Embryonic facial prominence (tissue), 1 donor: ENCODE results near the gene ENPP3.

ENCODE experiments used
- DNase-seq: peaks from one replicate; pipeline ENCODE4 v3.0.0-alpha.2; 2016; ENCODE audit errors: extremely low spot score

The ENPP3 gene

GRCh38 chr6:131642987-131643611 lies 6.0 kb downstream of the ENPP3 start:
- DNase-seq: no peak

- no peak for DNase-seq
These were observed 6.9 kb downstream of the ENPP3 start for GRCh38 chr6:131643855-131644460.

DNA sequence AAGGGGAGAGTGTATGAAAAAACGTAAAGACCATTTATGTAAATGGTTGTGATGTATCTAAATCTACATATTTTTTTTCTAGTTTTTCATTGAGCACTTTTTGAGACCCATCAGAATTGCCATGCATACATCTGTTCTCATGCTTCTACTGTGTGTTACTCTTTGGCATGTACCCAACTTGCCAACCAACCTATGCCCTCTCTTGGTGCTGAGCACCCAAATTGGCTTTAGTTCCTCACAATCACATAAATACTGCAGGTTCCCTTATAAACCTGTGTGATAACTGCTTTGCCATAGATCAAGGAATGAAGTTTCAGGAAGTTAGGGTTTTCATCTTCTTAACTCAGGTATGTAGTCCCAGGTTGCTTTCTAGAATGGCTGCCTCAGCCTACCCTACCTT lies 7.8 kb downstream of the ENPP3 start:
- DNase-seq: no peak

DNA sequence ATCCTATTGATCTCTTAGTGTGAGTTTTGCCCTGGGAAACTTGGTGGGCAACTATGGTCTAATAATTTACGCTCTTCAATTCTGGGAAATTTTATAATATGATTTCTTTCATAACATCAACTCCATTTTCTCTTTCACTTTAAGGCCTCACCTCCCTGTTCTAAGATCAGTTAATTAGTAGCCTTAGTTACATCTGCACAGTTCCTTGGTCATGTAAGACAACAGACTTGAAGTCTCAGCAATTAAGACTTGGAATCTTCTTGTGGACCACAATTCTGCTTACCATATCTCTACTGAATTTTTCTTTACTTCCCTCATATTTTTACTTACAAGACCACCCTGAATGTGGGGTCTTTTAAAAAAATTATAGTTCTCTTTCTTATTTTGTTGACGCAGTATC lies 8.7 kb downstream of the ENPP3 start:
- DNase-seq: no peak

GRCh38 chr6:131646249-131646670 lies 9.2 kb downstream of the ENPP3 start:
- no peak for DNase-seq

DNA sequence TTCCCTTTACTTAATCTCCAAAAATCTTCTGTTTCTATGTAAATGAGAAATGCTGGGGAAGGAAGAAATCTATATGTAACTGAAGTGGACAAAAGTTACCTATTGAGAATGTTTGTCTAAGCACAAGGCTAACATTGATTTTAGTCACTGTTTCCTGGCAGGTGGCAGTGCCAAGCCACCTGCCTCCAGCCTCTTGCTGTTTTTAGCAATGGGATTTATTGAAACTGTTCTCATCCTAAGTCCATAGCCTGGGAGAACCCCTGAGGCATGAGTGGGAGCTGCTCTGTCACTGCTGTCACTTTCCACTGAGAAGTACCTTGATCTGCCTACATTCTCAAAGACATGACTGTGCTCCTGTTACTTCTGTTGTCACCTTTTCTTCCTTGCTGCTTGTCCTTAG lies 14.7 kb downstream of the ENPP3 start:
- DNase-seq: no peak

- DNase-seq: no peak
These were observed 15.4 kb downstream of the ENPP3 start for GRCh38 chr6:131652472-131652871.

DNA sequence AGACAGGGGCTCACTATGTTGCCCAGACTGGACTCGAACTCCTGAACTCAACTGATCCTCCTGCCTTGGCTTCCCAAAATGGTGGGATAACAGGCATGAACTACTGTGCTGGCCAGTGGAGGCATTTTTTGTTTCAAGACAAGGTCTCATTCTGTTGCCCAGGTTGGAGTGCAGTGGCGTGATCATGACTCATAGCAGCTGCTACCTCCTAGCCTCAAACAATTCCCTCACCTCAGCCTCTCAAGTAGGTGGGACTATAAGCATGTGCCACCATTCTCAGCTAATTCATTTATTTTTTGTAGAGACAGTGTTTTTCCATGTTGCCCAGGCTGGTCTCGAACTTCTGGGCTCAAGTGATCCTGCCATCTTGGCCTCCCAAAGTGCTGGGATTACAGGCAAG lies 17.2 kb downstream of the ENPP3 start:
- DNase-seq: no peak

DNA sequence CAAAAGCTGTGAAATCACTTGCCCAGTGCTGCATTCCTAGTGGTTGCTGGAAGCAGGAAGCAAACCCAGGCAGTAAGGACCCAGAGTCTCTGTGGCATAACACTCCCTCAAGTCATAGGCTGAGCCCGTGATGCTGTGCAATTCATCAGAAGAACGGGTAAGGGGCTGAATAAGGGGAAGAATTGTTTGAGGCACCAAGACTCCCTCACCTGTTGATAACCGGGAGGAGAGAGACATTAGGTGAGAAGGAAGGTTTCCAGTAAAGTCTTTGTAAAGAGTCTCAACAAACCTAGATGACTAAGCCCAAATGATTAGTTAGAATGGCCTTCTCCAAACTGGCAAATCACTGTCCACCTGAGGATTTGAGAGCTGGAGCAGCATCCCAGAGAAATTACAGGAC lies 18.3 kb downstream of the ENPP3 start:
- DNase-seq: no peak

DNA sequence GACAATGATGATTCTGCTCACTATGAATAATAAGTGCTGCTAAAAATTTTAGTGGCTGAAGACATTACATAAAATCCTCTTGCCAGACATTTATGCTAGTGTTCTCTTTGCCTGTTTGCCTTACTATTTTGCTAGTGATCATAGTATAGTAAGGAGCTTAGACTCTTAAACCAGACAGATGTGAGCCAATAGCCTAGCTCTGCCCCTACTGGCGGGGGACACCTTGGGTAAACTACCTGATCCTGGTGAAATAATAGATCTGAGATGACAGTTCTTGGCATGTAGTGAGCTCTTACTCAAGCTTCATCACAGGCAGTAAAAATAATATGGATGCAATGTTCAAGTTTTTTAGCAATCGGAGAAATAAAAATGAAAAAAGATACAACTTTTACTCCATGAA lies 18.8 kb downstream of the ENPP3 start:
- DNase-seq: no peak

- no peak for DNase-seq
These were observed 19.6 kb downstream of the ENPP3 start for GRCh38 chr6:131656667-131657066.

GRCh38 chr6:131657222-131657621 lies 20.1 kb downstream of the ENPP3 start:
- no peak for DNase-seq

GRCh38 chr6:131657630-131658111 lies 20.6 kb downstream of the ENPP3 start:
- no peak for DNase-seq

- no peak for DNase-seq
These were observed 21.2 kb downstream of the ENPP3 start for GRCh38 chr6:131658287-131658686.

- no peak for DNase-seq
These were observed 23.1 kb downstream of the ENPP3 start for GRCh38 chr6:131660195-131660594.

GRCh38 chr6:131663578-131664165 lies 26.6 kb downstream of the ENPP3 start:
- no peak for DNase-seq

DNA sequence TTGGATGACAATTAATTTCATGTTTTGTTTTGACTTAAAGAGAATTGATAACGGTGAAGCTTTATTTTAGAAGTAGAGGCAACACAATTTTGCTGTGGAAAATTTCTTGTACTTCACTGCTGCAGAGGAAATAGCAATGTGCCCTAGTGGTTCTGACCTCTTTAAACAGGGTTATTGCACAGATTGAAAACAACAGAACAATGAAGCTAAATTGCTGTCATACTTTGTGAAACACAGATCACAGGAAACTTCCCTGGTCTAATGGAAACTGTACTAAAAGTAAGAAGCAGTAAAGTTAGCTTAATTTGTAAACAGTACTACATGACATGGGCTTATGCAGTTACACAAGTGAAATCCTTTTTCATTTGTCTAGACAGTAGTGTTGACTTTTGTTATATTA lies 32.8 kb downstream of the ENPP3 start:
- no peak for DNase-seq

- DNase-seq: no peak
These were observed 36.1 kb downstream of the ENPP3 start for GRCh38 chr6:131673184-131673583.

DNA sequence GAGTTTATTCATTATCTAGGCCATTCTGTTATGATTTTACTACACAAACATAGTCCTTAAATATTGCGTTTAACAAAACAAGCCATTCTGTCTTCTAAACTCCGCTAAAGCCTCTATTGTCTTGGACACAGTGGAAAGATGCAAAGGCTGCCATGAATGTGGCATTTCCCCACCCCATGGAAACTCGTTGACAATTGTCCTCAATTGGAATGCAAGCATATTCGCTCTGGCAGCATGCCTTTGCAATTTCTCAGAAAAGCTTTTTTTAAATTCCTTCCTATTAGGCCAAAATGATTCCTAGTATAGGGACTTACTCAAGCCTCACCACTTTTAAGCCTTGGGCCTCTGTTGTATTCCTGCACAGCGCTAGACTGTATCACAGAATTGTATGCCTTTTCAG lies 41.3 kb downstream of the ENPP3 start:
- no peak for DNase-seq

DNA sequence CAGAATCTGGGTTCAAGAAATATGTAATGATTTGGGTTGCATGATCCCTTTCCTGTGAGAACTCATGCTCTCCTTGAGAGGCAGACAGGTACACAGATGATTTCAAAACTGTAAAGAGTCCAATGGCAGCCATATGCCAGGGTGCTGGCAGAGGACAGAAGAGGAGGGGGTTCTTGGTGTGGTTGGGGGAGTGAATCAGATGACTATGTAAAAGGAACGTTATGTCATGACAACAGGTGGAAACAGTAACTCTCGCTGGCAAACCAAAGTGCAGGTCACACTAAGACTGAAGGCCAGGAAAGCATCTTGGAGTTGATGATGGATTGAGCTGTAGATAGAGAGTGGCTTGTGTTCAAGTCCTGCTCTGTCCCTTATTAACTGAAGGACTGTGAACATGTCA lies 43.8 kb downstream of the ENPP3 start:
- DNase-seq: no peak

DNA sequence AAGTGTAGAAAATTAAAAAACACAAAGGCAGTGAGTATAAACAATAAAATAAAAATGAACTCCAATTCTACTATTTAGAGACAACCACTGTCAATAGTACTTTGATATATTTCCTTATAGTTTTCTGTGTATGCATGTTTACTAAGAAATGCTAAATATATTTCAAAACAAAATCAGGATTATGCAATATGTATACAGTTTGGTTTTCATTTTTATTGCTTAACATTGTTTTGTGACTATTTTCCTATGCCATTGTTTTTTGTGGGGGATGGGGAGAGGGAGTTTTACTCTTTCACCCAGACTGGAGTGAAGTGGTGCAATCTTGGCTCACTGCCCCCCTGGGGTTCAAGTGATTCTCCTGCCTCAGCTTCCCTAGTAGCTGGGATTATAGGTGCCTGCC lies 44.5 kb downstream of the ENPP3 start:
- DNase-seq: no peak

DNA sequence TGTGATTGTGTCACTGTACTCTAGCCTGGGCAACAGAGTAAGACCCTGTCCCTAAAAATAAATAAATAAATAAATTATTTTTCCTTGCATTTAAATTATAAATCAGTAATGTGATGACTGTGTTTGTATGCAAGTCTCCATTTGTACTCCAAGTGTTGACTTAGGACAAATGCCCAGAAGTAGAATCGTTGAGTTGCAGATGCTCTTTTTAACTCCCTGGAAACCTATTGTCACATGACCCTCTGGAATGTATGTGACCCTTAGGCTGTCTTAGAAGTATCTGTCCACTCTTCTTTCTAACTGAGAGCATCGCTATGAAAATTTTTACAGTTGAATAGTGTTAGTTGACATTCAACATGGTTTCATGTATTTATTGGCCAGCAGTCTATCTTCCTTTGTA lies 45.3 kb downstream of the ENPP3 start:
- DNase-seq: no peak

DNA sequence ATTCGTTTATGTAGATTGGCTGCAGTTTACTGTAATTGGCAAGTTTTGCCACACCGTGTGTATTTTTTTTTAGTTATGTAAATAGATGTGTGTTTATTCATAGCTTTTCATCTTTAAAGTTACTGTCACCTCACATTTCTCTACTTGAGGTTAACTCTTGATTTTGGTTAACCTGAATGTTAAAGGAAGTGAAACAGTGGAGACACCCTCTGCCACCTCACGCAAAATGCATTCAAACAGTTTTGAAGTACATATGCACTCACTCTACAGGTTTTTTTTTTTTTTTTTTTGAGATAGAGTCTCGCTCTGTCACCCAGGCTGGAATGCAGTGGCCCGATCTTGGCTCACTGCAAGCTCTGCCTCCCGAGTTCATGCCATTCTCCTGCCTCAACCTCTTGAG lies 46.4 kb downstream of the ENPP3 start:
- no peak for DNase-seq
